ENCODE results near the gene FOSL2.

FOSL2 gene

GRCh38 chr2:28405537-28405936 is 12.9 kb downstream of the FOSL2 start:
- DNase-seq (ENCODE audit: low read depth in 1 of 2, low spot score in 1 of 2), result no peak
- Histone ChIP-seq H3K4me3 (replicated peaks; ENCODE audit: insufficient read depth, low read length) (no peak overlapping the region), H3K27ac (replicated peaks) (no peak overlapping the region)

GRCh38 chr2:28406276-28407096 is 13.8 kb downstream of the FOSL2 start:
- TF ChIP-seq, protein P1, sequence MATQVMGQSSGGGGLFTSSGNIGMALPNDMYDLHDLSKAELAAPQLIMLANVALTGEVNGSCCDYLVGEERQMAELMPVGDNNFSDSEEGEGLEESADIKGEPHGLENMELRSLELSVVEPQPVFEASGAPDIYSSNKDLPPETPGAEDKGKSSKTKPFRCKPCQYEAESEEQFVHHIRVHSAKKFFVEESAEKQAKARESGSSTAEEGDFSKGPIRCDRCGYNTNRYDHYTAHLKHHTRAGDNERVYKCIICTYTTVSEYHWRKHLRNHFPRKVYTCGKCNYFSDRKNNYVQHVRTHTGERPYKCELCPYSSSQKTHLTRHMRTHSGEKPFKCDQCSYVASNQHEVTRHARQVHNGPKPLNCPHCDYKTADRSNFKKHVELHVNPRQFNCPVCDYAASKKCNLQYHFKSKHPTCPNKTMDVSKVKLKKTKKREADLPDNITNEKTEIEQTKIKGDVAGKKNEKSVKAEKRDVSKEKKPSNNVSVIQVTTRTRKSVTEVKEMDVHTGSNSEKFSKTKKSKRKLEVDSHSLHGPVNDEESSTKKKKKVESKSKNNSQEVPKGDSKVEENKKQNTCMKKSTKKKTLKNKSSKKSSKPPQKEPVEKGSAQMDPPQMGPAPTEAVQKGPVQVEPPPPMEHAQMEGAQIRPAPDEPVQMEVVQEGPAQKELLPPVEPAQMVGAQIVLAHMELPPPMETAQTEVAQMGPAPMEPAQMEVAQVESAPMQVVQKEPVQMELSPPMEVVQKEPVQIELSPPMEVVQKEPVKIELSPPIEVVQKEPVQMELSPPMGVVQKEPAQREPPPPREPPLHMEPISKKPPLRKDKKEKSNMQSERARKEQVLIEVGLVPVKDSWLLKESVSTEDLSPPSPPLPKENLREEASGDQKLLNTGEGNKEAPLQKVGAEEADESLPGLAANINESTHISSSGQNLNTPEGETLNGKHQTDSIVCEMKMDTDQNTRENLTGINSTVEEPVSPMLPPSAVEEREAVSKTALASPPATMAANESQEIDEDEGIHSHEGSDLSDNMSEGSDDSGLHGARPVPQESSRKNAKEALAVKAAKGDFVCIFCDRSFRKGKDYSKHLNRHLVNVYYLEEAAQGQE (IDR thresholded peaks at IDR 0.05; ENCODE audit: insufficient replicate concordance, low read depth), result no peak
- TF ChIP-seq, protein P2, sequence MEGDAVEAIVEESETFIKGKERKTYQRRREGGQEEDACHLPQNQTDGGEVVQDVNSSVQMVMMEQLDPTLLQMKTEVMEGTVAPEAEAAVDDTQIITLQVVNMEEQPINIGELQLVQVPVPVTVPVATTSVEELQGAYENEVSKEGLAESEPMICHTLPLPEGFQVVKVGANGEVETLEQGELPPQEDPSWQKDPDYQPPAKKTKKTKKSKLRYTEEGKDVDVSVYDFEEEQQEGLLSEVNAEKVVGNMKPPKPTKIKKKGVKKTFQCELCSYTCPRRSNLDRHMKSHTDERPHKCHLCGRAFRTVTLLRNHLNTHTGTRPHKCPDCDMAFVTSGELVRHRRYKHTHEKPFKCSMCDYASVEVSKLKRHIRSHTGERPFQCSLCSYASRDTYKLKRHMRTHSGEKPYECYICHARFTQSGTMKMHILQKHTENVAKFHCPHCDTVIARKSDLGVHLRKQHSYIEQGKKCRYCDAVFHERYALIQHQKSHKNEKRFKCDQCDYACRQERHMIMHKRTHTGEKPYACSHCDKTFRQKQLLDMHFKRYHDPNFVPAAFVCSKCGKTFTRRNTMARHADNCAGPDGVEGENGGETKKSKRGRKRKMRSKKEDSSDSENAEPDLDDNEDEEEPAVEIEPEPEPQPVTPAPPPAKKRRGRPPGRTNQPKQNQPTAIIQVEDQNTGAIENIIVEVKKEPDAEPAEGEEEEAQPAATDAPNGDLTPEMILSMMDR (IDR thresholded peaks at IDR 0.05; ENCODE audit: insufficient read depth, low read length), result peak; percentile 4
- TF ChIP-seq SPI1 (IDR thresholded peaks at IDR 0.05; ENCODE audit: borderline replicate concordance, low read depth), result no peak; the same call in 1 of the 2 replicates
- TF ChIP-seq GABPA (IDR thresholded peaks at IDR 0.05; ENCODE audit: low read depth), result no peak
- TF ChIP-seq POLR2AphosphoS5 (IDR thresholded peaks at IDR 0.05; ENCODE audit: low read depth), result peak; percentile 65
- Histone ChIP-seq H3K4me3 (replicated peaks; ENCODE audit: insufficient read depth, low read length) (no peak overlapping the region), H3K27me3 (ENCODE audit: insufficient read depth, poor library complexity, severe bottlenecking) (no peaks in the 10 kb centered on the region), H3K27ac (replicated peaks) (peak overlapping the region; percentile 56; the same call in 1 of the 2 replicates)
- peak; percentile 82 to 98 for DNase-seq (ENCODE audit: low read depth in 1 of 2, low spot score in 1 of 2)

More at GRCh38 chr2:28405537-28405936, 12.9 kb downstream of the FOSL2 start:
- TF ChIP-seq SPI1 (IDR thresholded peaks at IDR 0.05; ENCODE audit: borderline replicate concordance, low read depth) (no peak), GABPA (IDR thresholded peaks at IDR 0.05; ENCODE audit: low read depth) (no peak), POLR2AphosphoS5 (IDR thresholded peaks at IDR 0.05; ENCODE audit: low read depth) (no peak)
- TF ChIP-seq, protein P1 (IDR thresholded peaks at IDR 0.05; ENCODE audit: insufficient replicate concordance, low read depth), result no peak
- TF ChIP-seq, protein P2 (IDR thresholded peaks at IDR 0.05; ENCODE audit: insufficient read depth, low read length), result no peak
- H3K27me3 ChIP-seq (ENCODE audit: insufficient read depth, poor library complexity, severe bottlenecking), result no peaks in the 10 kb centered on the region

DNA sequence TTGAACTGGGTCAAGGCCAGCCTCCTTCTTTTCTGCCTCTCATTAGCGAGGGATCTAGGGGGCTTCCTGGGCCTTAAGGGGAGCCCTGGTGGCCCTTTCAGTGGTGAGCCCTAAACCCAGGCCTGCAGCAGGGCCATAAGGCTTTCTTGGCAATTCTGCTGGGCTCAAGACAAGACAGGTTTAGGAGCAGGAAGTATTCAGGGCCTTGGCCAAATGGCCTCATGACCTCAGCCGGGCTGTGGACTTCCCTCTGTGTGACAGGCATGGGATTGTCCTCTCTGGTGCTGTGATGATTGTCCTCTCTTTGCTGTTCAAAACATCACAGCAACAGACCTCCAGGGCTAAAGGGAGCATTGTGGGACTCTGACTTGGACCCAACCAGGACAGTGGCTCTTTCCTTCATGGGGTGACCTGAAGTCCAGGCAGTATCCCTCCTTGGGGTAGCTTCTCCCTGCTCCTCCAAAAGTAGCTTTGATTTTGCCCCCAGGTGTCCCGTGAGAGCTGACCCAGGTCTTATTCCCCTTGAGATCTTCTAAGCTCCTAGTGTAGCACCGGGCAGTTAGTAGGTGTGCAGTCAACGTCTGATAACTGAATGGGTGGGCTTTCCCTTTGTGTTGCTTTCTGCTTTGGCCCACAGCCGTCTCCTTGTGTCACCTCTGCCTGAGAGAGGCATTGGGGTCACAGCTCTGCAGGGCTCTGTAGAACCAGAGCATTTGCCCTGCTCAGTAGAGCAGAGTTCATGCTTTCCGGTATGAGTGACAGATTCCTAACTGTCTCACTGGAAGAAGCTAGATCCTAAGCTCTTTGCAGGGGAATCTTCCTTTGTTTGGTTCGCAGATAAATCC is 14.7 kb downstream of the FOSL2 start:
- no peak for DNase-seq (ENCODE audit: low read depth in 1 of 2, low spot score in 1 of 2)
- Histone ChIP-seq H3K4me3 (replicated peaks; ENCODE audit: insufficient read depth, low read length) (no peak overlapping the region), H3K27me3 (ENCODE audit: insufficient read depth, poor library complexity, severe bottlenecking) (no peaks in the 10 kb centered on the region), H3K27ac (replicated peaks) (peak overlapping the region; percentile 56)
- TF ChIP-seq POLR2AphosphoS5 (IDR thresholded peaks at IDR 0.05; ENCODE audit: low read depth), result no peak
- TF ChIP-seq, protein P2 (IDR thresholded peaks at IDR 0.05; ENCODE audit: insufficient read depth, low read length), result no peak
- TF ChIP-seq, protein P1 (IDR thresholded peaks at IDR 0.05; ENCODE audit: insufficient replicate concordance, low read depth), result no peak
- no peak for TF ChIP-seq SPI1 (IDR thresholded peaks at IDR 0.05; ENCODE audit: borderline replicate concordance, low read depth)
- TF ChIP-seq GABPA (IDR thresholded peaks at IDR 0.05; ENCODE audit: low read depth), result no peak

Data from HL-60 (cell line).